GM18526 (cell line): ENCODE measurements around the gene BMP2K.

Source experiments
- POLR2A ChIP-seq: IDR thresholded peaks from 3 replicates; pipeline ENCODE4 v1.6.1; 2011; ENCODE audit not compliant: insufficient read length; ENCODE audit errors: extremely low read depth

Gene BMP2K

GRCh38 chr4:78876568-78877320 is 100.6 kb downstream of the BMP2K start:
- no peak for TF ChIP-seq POLR2A

GRCh38 chr4:78878031-78878430 is 101.9 kb downstream of the BMP2K start:
- no peak for TF ChIP-seq POLR2A

DNA sequence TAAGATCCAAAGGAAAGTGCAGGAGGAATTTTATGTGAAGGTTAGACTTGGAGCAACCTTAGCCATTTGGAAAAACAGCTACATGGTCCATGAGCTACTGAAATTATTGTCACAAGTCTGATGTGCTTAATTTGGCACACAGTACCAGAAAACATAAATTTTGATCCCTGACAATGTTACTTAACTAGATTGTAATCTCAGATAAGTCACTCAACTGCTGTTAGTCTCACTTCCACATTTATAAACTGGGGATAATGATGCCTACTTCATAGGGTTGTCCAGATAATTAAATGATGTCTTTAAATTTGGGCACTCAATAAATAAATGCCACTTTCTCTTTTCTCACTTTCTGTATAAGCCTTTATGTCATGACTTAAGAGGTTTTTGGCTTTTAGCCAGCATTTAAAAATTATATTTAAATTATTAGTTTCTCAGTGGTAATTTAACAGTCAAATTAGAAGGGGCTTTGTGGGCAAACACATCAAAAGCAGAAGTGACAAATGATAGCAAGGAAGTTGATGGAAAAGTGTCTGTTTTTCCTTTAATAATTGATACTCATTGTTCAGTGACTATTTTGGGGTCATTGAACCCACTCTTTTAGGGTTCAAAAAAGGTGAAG is 104.8 kb downstream of the BMP2K start:
- no peak for TF ChIP-seq POLR2A

DNA sequence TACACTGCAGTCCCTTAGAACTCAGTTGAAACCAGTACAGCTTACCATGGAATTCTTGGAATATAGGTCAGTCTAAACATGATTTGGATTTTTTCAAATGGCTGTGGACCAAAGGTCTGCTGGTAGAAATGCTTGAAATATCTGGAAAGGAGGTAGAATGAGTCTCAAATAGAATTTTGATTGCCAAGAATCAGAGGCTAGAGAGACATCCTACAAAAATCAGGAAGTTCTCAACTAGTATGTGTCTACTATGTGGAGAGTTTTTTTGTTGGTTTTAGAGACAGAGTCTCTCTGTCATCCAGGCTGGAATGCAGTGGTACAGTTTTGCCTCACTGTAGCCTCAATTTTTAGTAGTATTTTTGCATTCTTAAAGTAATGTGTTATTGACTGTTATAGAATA is 109.4 kb downstream of the BMP2K start:
- TF ChIP-seq POLR2A: no peak

- TF ChIP-seq POLR2A: no peak
Measured at GRCh38 chr4:78889955-78890354, 113.8 kb downstream of the BMP2K start.

GRCh38 chr4:78899302-78899701 is 123.2 kb downstream of the BMP2K start:
- TF ChIP-seq POLR2A: no peak

DNA sequence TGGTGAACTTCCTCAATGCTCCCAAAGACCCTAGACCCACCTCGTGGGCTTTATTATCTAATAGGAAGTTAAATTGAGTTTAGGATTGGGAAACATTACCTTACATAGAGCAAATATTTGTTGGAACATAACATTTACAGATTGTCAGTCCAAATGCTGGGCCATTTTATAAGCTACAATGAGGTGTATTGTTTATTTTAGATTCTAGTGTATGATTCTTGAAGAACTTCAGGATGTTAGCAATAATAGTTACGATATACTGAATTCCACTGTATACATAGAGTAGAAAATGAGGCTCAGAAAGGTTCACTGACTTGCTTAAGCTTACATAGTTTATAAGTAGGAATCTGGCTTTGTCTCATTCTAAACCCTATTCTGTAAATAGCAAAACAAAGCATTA is 125.7 kb downstream of the BMP2K start:
- TF ChIP-seq POLR2A: no peak

DNA sequence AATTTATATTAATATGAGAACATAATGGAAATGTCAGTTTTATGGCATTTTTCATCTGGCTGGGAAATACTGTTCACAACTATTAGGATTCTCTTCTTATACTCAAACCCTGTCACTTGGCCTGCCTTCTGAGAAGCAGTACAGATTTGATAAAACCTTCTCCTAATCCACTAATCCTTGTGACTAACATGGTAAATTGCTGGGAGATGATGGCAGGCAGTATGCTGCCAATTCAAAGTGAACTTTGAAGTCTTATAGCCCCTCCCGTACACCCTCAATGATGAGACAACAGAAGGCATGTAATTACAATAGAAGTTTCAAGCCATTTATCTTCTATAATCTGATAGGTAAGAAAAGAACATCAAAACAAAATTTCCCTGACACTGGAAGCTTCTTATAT is 126.1 kb downstream of the BMP2K start:
- no peak for TF ChIP-seq POLR2A

DNA sequence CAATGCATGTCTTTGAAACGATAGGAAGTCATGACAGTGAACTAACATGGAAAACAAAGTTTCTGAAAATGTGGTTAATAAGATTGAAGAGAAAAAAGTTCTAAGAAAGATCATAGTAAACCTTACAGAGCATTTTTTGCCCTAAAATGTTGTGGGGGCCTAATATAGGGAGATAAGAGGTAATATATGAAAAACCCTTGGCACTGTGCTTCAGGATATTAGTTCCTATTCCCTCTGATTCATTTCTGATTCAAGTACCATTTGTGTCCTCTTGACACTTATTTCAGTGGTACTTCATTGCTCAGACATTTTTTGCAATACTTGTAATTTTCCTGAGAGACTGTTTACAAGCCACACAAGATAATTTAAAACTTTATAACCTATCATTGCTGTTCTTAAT is 128.0 kb downstream of the BMP2K start:
- TF ChIP-seq POLR2A: no peak

GRCh38 chr4:78907638-78908037 is 131.5 kb downstream of the BMP2K start:
- no peak for TF ChIP-seq POLR2A

- TF ChIP-seq POLR2A: no peak
Measured at GRCh38 chr4:78910612-78911011, 134.5 kb downstream of the BMP2K start.

DNA sequence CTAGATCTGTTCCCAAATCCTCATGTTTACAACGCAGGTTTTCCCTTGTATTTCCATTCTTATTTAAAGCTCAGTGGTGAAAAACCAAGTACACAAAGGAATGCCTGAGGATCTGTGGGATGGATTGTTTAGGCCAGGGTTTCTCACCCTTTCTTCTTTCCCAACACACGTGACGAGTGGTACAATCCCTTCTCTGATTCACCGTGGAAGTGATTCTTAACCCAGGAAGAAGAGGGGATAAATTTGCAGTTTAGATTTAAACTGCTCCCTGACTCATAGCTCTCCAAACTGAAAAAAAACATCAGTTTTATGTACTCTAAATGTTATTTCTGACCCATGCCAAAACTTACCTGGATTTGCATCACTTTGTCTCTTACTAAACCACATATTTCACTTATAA is 146.1 kb downstream of the BMP2K start:
- no peak for TF ChIP-seq POLR2A

GRCh38 chr4:78923464-78924312 is 147.5 kb downstream of the BMP2K start:
- TF ChIP-seq POLR2A: no peak

DNA sequence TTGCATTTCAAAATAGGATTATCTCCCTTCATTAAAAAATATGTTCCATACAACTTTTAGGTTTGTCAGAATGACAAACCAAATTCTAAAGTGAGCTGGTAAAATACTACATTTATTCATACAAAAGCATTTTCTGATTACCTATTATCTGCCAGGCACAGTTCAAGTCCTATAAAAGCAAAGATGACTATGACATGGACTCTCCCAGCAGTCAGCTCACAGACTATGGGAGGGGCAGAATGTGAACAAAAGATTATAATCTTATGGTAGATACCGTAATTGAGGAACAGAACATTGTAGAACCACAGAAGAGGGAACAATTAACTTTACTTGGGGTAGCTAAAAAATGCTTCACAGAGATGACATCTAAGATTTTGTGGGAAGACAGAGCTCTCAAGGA is 150.7 kb downstream of the BMP2K start:
- TF ChIP-seq POLR2A: no peak

GRCh38 chr4:78928835-78929234 is 152.7 kb downstream of the BMP2K start:
- TF ChIP-seq POLR2A: no peak
